ENCODE results near the gene ACOX3.
"Not testable (repeated sequence)": the region's sequence is repeated elsewhere in the genome, so short reads cannot be mapped to it uniquely, and the experiment has no call there.

Gene ACOX3

DNA sequence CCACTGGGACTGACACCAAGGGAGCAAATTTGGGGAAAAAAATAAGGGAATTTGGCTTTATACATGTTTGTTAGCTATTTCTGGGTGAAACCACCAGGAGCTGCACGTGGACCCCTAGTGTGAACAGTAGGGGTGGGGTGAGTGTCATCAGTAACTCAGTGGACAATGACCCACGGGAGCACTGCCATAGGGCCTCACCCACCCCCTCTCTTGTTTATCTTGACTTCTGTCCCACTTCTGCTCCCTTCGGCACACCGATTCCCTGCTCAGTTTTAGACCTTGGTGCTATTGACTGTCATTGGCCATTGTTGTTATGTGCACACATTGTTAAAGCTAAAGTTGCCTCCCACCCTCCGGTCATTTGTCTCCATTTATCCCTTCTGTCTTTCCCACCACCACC lies 9.0 kb downstream of the ACOX3 start:
- no peak for DNase-seq

DNA sequence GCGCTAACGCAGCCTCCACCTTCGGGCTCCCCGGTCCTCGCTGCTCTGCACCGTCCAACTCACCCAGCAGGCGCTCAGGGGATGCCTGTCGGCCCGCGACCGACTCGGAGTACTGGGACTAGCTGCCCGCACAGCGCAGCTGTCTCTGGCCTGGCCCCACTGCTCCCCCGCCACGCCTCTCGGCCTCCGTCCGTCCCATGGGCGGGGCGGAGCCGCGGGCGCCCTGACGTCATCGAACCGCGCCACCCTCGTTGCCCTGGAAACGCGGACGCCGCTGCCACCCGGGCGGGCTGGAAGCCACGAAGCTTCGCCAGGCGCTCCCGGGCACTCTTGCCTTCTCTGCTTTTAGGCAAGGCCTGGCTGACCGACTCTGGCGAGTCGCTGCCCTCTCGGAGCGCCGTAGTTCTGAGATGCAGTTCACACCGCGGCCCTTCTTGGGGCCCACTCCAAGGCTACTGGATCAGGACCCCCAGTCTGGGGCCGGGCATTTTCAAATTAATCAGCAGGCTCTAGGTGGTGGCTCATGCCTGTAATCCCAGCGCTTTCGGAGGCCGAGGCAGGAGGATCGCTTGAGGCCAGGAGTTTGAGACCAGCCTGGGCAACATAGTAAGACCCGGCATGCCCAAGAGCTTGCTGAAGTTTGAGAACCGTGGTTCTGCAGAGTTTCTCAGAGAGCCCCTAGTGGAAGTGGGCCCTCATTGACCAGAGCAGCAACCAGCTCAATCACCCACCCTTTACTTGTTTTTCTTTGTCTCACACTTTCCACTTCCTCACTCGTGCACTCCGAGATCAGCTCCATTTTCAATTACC lies 12.0 kb downstream of the ACOX3 start:
- DNase-seq, result peak; percentile 93

DNA sequence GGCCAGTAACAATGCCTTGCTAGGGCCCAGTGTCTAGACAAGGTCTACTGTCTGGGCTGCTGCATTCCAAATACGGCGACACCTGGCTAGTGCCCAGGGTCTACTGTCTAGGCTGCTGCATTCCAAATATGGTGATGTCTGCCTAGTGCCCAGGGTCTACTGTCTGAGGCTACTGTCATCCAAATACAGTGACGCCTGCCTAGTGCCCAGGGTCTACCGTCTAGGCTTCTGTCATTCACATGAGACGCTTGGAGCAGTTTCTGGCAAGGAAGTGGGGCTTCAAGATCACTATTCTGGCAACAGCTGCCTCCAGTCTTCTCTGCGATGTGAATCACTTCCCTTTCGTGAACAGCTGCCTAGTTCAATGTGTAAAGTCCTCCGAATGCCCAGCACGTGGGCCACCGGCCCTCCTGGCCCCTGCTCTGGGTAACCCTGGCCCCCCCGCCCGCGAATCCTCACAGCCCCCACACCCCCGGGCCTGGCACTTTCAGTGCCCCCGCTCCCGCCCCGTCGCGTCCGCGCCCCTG lies 12.7 kb downstream of the ACOX3 start:
- DNase-seq, result no peak

DNA sequence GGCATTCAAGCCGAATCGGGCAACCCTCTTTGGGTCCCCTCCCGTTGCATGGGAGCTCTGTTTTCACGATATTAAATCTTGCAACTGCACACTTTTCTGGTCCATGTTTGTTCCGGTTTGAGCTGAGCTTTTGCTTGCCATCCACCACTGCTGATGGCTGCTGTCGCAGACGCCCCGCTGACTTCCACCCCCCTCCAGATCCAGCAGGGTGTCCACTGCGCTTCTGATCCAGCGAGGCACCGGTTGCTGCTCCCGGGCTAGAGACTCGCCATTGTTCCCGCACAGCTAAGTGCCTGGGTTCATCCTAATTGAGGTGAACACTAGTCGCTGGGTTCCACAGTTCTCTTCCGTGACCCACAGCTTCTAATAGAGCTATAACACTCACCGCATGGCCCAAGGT lies 13.3 kb downstream of the ACOX3 start:
- no peak for DNase-seq

DNA sequence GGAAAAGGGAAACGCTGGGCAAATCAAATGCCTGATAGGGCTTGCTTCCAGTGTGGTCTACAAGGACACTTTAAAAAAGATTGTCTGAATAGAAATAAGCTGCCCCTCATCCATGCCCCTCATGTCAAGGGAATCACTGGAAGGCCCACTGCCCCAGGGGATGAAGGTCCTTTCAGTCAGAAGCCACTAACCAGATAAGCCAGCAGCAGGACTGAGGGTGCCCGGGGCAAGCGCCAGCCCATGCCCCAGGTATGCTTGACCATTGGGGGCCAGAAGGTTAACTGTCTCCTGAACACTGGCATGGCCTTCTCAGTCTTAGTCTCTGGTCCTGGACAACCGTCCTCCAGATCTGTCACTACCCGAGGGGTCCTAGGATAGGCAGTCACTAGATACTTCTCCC lies 17.7 kb downstream of the ACOX3 start:
- DNase-seq, result no peak

DNA sequence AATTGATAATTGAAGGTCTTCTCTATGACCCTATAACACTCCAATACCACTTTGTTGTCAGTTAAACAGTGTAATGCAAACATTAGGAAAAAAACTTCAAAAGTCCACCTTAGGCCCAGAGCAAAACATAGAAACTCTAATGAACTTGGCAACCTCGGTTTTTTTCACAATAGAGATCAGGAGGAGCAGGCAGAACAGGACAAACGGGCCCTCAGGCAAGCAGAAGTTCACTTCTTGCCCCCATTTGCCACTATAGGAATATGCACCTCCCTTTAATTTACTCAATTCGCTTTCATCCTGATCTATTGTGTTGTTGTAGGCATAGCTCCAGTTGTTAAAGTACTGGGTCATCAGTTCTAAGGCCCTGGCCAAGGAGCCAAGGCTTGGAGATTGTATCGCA lies 18.2 kb downstream of the ACOX3 start:
- DNase-seq, result no peak

DNA sequence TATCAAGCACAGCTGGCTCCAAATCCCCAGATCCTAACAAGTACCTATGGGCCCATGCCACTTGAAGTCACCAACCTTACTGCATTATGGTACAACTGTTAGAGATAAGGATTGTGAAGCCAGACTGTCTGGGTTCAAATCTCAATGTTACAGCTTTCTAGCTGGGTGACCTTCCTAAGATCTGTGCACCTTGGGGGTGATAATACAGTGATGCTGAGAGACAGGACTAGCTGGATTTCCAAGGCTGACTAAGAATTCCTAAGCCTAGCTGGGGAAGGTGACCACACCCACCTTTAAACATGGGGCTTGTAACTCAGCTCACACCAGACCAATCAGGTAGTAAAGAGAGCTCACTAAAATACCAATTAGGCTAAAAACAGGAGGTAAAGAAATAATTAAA lies 20.4 kb downstream of the ACOX3 start:
- DNase-seq, result not testable (repeated sequence)

DNA sequence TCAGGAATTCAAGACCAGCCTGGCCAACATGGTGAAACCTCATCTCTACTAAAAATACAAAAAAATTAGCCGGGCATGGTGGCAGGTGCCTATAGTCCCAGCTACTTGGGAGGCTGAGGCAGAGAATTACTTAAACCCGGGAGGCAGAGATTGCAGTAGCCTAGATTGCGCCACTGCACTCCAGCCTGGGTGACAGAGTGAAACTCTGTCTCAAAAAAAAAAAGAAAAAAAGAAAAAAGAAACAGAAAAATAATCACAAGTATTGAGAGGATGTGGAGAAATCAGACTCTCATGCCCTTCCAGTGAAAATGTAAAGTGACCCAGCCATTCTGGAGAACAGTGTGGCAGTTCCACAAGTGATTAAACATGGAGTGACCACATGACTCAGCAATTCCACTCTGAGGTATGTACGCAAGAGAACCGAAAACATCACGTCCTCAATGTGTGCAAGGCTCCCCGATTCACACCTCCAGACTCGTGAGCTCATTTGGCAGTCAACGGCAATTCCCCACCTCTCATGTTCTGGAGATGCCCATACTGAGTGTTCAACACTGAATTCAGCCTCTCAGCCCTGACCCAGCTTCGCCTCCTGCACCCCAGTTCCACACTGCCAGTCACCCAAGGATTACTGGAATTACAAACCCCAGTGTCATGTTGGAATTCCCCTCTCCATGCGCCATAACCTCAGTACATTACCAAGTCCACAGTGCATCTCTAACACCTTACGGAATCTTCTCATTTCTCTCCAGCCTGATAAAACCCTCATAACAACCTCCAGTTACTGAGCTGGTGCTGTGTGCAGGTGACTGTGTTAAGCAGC lies 21.1 kb downstream of the ACOX3 start:
- peak; percentile 8 for DNase-seq

DNA sequence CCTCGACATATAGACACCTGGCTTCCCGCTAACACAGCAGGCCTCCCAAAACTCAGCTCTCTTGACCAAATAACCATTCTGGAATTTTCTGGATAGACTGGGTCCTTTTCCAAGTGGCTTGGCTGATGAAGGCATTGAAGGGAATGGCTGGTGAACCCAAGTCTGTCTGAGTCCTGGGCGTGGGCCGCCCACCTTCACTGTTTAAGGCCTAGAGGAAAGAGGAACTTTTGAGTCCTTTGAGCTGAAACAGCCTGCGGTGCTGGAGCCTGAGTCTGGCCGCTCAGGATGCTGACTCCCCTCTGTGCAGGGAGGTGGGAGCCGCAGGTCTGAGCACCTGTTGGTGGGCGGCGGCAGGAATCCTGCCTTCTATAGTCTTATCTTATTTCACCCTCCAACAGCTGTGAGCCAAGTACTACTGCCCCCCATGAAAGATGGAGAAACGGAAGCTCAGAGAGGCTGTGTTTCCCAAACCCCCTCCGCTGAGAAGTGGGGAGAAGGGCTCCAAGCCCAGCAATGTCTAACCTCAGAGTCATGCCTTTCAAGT lies 23.4 kb downstream of the ACOX3 start:
- no peak for DNase-seq

DNA sequence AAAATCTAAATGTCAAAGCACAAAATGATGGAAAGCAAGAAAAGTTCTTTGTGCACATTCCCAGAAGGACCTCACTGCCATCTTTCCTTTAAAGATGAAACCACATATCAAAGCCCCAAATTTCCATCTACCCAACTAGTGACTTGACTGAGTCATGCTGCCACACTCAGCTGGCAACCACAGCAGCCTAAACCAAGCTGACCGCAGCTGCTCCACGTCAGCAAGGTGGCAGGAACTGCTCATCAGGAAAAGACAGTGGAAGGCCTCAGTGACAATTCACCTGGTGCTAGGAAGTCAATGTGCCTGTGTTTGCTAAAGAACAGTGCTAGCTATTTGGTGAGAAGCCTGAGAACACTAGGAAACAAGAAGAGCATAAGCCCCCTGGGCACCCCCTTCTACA lies 26.1 kb downstream of the ACOX3 start:
- peak; percentile 47 for DNase-seq

DNA sequence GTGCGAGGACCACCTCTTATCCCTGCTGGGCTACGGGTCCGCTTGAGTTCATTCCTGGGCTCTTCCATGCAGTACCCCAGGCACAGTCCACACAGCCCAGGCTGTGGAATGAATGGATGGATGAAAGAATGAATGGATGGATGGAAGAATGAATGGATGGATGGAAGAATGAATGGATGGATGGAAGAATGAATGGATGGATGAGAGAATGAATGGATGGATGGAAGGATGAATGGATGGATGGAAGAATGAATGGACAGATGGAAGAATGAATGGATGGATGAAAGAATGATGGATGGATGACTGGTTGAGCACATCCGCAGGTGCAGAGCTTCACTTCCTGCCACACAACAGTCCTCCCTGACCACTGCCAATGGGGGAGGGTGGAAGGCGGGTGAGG lies 28.2 kb downstream of the ACOX3 start:
- no peak for DNase-seq

DNA sequence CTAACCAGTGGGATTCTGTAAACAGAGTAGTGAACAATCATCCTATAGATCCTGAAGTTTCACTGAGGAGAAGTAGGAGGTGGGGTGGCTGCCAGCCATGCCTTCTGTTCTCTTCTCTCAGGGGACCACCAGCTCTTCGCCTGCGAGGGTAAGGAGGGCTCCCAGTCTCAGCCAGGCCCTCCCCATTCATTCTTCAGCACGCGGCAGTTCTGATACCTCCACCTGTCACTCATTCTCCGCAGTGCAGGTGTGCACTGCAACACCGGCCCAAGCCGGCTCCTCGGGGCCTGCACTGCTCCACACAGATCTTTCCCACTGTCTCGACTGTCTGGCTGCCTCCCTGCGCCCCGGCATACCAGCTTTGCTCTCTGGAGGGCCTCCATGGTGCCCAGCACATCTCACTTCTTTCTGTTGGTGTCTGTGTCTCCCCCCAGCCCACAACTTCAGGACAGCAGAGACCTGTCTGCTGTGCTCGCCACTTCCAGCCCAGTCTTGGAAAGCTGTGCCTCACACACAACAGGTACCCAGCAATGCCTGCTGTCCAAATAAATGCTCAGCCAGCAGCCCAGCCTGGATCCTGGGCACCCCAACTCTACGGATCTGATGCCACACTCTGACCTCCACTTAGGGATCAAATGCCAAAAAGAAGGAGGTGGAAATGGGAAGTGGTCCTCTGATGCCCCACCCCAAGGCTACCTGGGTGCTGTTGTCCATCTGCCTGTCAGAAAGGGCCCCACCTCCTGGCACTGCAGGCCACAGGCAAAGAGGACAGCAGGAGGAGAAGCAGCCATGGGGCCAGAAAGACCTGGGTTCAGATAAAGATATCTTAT lies 29.0 kb downstream of the ACOX3 start:
- no peak for DNase-seq

DNA sequence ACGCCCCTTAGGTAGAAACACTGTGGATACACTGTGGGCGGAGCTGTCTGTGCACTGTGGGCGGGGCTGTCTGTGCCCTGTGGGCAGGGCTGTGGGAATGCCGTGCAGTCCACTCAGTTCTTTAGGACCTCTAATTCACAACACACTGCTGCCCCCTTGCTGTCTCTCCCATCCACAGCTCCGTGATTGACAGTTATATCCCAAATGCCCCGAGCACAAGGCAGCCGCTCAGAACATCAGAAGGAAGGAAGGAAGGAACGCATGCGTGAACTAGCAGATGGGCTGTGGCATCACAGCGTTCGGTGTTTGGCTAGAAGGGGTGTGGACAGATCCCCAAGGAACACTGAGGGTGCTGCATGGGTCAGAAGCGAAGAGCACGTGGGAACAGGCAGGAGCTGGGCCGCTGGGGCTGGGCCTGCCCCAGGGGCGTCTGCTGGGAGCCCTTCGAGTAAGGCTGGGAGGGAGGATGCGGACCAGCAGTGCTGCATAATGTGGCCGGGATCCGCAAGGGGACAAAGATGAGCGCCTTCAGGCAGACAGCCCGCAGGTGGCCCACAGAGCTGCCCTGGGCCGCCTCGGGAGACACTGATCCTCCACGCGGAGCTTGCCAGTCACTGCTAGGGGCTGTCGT lies 29.8 kb downstream of the ACOX3 start:
- no peak for DNase-seq

DNA sequence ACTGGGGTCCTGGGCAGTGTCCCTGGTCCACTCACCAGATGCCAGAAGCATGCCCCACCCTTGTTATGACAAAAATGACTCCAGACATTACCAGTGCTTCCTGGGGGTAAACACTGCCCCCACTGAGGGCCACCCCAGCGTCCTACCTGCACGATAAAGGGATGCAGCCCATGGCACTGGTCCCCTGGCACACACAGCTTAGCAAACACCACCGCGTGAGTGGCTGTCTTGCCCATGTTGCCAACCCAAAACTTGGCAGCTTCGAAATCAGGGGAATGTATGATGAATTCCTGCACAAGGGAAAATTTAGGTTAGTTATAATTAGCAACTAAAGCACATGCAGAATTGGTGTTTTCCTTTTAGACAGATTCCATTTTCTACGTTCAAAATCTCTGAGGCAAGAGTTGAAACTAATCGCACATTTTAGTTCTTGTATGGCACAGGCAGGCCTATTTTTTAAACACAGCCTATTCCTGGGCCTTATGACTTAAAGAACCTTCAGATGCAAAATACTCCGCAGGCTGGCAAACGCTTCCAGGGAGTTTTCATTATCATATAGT lies 30.4 kb downstream of the ACOX3 start:
- no peak for DNase-seq

DNA sequence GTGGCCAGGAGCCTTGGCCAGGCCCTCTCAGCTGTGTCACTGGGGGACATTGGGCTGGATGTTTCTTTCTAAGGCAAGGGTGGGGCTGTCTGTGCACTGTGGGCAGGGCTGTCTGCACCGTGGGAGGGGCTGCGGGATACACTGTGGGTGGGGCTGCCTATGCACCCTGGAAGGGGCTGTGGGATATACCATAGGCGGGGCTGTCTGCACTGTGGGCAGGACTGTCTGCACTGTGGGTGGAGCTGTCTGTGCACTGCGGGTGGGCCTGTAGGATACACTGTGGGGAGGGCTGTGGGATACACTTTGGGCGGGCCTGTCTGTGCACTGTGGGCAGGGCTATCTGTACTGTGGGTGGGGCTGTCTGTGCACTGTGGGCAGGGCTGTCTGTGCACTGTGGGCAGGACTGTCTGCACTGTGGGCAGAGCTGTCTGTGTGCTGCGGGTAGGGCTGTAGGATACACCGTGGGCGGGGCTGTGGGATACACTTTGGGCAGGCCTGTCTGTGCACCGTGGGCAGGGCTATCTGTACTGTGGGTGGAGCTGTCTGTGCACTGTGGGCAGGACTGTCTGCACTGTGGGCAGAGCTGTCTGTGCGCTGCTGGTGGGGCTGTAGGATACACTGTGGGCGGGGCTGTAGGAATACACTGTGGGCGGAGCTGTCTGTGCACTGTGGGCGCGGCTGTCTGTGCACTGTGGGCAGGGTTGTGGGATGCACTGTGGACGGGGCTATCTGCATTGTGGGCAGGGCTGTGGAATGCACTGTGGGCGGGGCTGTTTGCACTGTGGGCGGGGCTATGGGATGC lies 31.1 kb downstream of the ACOX3 start:
- DNase-seq, result peak; percentile 89

DNA sequence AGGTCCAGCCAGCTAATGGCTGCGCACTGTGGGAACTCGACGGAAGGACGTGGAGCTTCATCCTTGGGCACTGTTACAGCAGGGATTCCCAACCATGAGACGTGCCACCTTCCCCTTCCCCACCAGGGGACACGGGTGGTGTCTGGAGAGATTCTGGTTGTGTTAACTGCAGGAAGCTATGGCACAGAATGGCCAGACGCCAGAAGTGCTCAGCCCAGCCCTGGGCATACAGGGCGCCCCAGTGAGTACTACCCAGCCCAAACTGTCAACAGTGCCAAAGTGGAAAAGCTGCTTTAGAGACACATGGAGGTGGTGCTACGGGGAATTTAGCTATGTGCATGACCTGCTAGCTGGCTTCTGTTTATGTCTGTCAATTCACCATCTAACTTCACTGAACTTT lies 32.8 kb downstream of the ACOX3 start:
- no peak for DNase-seq

DNA sequence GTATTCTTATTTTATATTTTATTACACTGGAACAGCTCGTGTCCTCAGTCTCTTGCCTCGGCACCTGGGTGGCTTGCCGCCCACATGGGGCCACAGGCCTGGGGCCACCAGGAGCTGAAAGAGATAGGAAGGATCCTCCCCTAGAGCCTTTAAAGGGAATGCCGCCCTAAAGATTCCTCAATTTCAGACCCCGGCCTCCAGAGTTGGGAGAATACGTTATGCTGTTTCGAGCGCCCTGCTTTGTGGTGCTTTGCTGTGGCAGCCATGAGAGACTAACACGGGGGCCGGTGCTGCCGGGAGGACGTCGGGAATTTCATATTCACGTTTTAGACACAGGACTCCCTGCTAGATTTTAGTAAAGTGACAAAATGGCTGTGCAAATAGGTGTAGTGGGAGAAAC lies 33.2 kb downstream of the ACOX3 start:
- DNase-seq, result no peak

DNA sequence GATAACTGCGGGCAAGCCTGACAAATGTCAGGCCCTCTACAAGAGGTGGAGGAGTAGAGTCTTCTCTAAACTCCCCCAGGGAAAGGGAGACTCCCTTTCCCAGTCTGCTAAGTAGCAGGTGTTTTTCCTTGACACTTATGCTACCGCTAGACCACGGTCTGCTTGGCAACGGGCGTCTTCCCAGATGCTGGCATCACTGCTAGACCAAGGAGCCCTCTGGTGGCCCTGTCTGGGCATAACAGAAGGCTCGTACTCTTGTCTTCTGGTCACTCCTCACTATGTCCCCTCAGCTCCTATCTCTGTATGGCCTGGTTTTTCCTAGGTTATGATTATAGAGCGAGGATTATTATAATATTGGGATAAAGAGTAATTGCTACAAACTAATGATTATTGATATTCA lies 33.6 kb downstream of the ACOX3 start:
- not testable (repeated sequence) for DNase-seq

DNA sequence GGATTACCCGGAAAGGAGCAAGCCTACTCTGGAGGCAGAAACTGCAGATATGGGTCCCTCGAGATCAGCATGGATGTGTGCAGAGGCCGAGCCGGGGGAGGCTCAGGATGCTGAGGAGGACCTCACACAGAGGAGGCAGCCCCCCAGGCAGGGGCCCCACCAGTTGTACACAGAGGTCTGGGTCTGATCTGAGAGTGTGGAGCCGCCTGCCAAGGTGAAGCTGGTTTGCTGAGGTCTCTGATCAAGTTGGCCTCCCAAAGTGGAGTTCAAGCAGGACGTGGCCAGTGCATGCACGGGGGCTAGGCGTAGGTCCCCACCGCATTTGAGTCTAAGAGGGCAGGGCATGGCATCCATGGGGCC lies 35.0 kb downstream of the ACOX3 start:
- DNase-seq, result no peak

DNA sequence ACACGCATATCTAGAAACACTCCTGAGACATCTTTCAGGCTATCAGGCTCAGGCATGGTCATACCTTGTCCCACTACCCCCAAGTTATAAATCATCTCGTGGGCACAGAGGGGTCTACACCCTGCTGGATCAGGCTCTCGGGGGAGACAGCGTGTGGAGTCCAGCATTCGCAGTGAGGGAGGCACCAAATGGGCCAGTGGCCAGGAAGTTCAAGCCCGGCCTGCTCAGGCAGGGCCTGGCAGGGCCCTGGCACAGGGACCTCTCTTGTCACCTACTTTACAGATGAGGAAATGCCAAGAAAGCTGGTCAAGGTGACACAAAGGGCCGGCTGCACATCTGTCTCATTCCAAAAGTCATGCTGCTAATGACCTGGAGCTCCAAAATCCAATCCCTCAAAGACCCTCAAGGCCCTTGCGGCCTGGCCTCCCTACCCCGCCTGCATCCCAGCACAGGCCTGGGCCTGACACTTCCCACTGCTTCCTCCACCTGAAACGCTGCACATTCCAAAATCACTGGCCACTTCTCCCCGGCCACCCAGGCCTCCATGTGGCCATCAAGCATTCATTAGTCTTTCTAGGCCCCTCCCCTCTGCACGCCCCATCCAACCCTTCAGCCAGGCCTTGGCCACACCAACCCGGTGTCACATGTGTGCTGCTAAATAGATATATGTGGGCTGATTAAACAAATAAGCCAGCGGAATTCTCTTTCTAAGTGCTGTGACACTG lies 35.6 kb downstream of the ACOX3 start:
- no peak for DNase-seq

DNA sequence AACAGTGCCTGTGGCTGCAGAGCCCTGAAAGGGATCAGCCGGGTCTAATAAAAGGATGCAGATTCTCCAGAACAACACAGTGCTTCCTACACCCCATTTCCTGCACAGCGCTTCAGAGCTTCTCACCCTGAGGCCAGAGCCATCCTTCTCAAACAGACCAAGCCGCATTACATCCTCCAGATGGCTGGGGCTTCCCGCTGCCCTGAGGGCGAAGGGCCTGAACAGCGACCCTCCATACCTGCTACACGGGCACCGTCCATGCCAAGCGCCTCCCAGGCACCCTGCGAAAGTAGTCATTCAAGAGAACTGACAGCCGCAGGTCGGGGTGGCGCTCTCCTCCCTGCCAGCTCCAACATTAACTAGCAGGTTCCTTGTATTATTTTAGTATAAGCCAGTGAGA lies 36.5 kb downstream of the ACOX3 start:
- DNase-seq, result no peak

Measured in CD4-positive, alpha-beta T cell treated with Interleukin-21 for 1 hour (primary cell).